SK-N-MC (cell line): ENCODE results near the gene CENATAC.
A peak's percentile ranks its signal among the peaks of the same experiment; 100 is the strongest.
"Not testable (repeated sequence)": the region's sequence is repeated elsewhere in the genome, so short reads cannot be mapped to it uniquely, and the experiment has no call there.

Source experiments
- DNase-seq: peaks from one replicate; pipeline ENCODE4 v3.0.0-alpha.2; 2011; ENCODE audit warnings: low read depth, low spot score
- H3K27ac ChIP-seq: fragments of 200-600 bp; sonication (generic); 2 replicates; pipeline ENCODE4 v1.5.1; 2016; ENCODE audit warnings: mixed run types
- H3K36me3 ChIP-seq: fragments of 200-600 bp; sonication (generic); 2 replicates; pipeline ENCODE4 v1.6.1; 2017; ENCODE audit warnings: antibody characterized with exemption, low read length, mixed read lengths; ENCODE audit not compliant: insufficient read depth
- H3K4me3 ChIP-seq: fragments of 200-600 bp; sonication (generic); 2 replicates; pipeline ENCODE4 v1.5.1; 2016
- H3K9ac ChIP-seq: fragments of 200-600 bp; sonication (generic); 2 replicates; pipeline ENCODE4 v1.8.0; 2017; ENCODE audit warnings: mixed run types, mixed read lengths; ENCODE audit not compliant: insufficient read length
- H3K9me3 ChIP-seq: fragments of 200-600 bp; sonication (generic); 2 replicates; pipeline ENCODE4 v1.6.1; 2017; ENCODE audit warnings: low read depth, mild to moderate bottlenecking, antibody characterized with exemption, low read length, moderate library complexity, mixed read lengths
- EZH2 ChIP-seq: fragments of 200-600 bp; sonication (generic); IDR thresholded peaks from one replicate; pipeline ENCODE4 v1.6.1; 2017; ENCODE audit warnings: antibody characterized with exemption
- FOXP2 ChIP-seq: optimal IDR thresholded peaks from 2 replicates; pipeline ENCODE3; 2011; ENCODE audit warnings: mild to moderate bottlenecking, moderate library complexity; ENCODE audit not compliant: insufficient read depth; ENCODE audit errors: extremely low read length, control extremely low read depth
- POLR2AphosphoS5 ChIP-seq: IDR thresholded peaks from 2 replicates; pipeline ENCODE4 v1.6.1; 2012; ENCODE audit warnings: mild to moderate bottlenecking, low read depth, low read length, borderline replicate concordance

The CENATAC gene

GRCh38 chr11:118984825-118985224 lies 13.1 kb upstream of the CENATAC start:
- H3K9me3 ChIP-seq: no peaks in the 10 kb centered on the region
- DNase-seq: no peak
- H3K36me3 ChIP-seq: no peaks in the 10 kb centered on the region
- no peak overlapping the region for H3K4me3 ChIP-seq
- no peak overlapping the region; the same call in 1 of the 2 replicates for H3K27ac ChIP-seq
- TF ChIP-seq POLR2AphosphoS5: no peak
- no peak for TF ChIP-seq FOXP2
- no peak for TF ChIP-seq EZH2
- no peak overlapping the region for H3K9ac ChIP-seq

- no peaks in the 10 kb centered on the region for H3K9me3 ChIP-seq
- TF ChIP-seq EZH2 (no peak), POLR2AphosphoS5 (no peak), FOXP2 (no peak)
- no peak overlapping the region for H3K4me3 ChIP-seq
- H3K36me3 ChIP-seq: no peaks in the 10 kb centered on the region
- H3K27ac ChIP-seq: no peak overlapping the region
- no peak overlapping the region for H3K9ac ChIP-seq
- DNase-seq: no peak
Observed at GRCh38 chr11:118988280-118988679, 9.7 kb upstream of the CENATAC start.

GRCh38 chr11:118991486-118992038 lies 6.4 kb upstream of the CENATAC start:
- not testable (repeated sequence) for H3K36me3 ChIP-seq, H3K9ac ChIP-seq, H3K4me3 ChIP-seq, H3K27ac ChIP-seq, DNase-seq, H3K9me3 ChIP-seq

GRCh38 chr11:118996926-118997626 lies 862 bp upstream of the CENATAC start:
- H3K9ac ChIP-seq: peak overlapping the region; percentile 87
- peaks cover 23% of the 10 kb centered on the region for H3K36me3 ChIP-seq
- H3K27ac ChIP-seq: 0 out of 2 replicates have a peak overlapping the region, but pooled peaks have one; percentile 37
- no peak; the same call in 1 of the 2 replicates for TF ChIP-seq POLR2AphosphoS5
- no peak for TF ChIP-seq EZH2
- peak overlapping the region; percentile 97 for H3K4me3 ChIP-seq
- H3K9me3 ChIP-seq: no peaks in the 10 kb centered on the region
- no peak for DNase-seq

- H3K9ac ChIP-seq: peak overlapping the region; percentile 87
- no peaks in the 10 kb centered on the region for H3K9me3 ChIP-seq
- TF ChIP-seq FOXP2 (no peak), EZH2 (no peak), POLR2AphosphoS5 (no peak)
- H3K27ac ChIP-seq: no peak overlapping the region
- peak overlapping the region; percentile 97 for H3K4me3 ChIP-seq
- H3K36me3 ChIP-seq: peaks cover 34% of the 10 kb centered on the region
- DNase-seq: no peak
Observed at GRCh38 chr11:118998388-118998717, 415 bp downstream of the CENATAC start.

GRCh38 chr11:118998822-118999221 lies 884 bp downstream of the CENATAC start:
- H3K9ac ChIP-seq: peak overlapping the region; percentile 87
- H3K9me3 ChIP-seq: no peaks in the 10 kb centered on the region
- 0 out of 2 replicates have a peak overlapping the region, but pooled peaks have one; percentile 23 for H3K27ac ChIP-seq
- no peak for DNase-seq
- H3K36me3 ChIP-seq: peaks cover 36% of the 10 kb centered on the region
- peak overlapping the region; percentile 97 for H3K4me3 ChIP-seq
- TF ChIP-seq POLR2AphosphoS5 (no peak), EZH2 (no peak), FOXP2 (no peak)

- Histone ChIP-seq H3K9me3 (no peaks in the 10 kb centered on the region), H3K9ac (no peak overlapping the region)
- no peak for TF ChIP-seq EZH2
- no peak for TF ChIP-seq FOXP2
Observed at GRCh38 chr11:119000906-119001305, 3.0 kb downstream of the CENATAC start.

GRCh38 chr11:119006656-119007055 lies 8.7 kb downstream of the CENATAC start:
- TF ChIP-seq EZH2 (no peak), POLR2AphosphoS5 (no peak), FOXP2 (no peak)
- H3K36me3 ChIP-seq: peaks cover 45% of the 10 kb centered on the region

More at GRCh38 chr11:119000906-119001305, 3.0 kb downstream of the CENATAC start:
- DNase-seq: no peak
- Histone ChIP-seq H3K36me3 (peaks cover 42% of the 10 kb centered on the region), H3K27ac (0 out of 2 replicates have a peak overlapping the region, but pooled peaks have one; percentile 42), H3K4me3 (no peak overlapping the region)

More at GRCh38 chr11:119006656-119007055, 8.7 kb downstream of the CENATAC start:
- Histone ChIP-seq H3K4me3 (no peak overlapping the region), H3K27ac (no peak overlapping the region), H3K9me3 (no peaks in the 10 kb centered on the region), H3K9ac (no peak overlapping the region)
- no peak for DNase-seq
